Astrocyte (in vitro differentiated cells and primary cell): ENCODE data around the gene HRCT1. TPM values are rescaled to one million over a fixed set of nuclear protein-coding genes. Genes with fewer than 3 reads are reported as not detected.
A peak's percentile ranks its signal among the peaks of the same experiment; 100 is the strongest.

Experiments
- DNase-seq: peaks from one replicate; pipeline ENCODE4 v3.0.0-alpha.2; 2010; ENCODE audit warnings: low read depth
- FAIRE-seq: peaks from 2 replicates; lab custom pipeline; 2011; peaks lifted over from hg19 to GRCh38; lab: Jason Lieb, UNC
- H2AFZ ChIP-seq: 2 replicates; pipeline ENCODE4 v1.6.0; 2012; ENCODE audit warnings: low read depth, low read length, inconsistent platforms
- H3K27ac ChIP-seq: 2 replicates; pipeline ENCODE4 v1.5.1; 2011; ENCODE audit warnings: low read depth, low read length, inconsistent platforms
- H3K27me3 ChIP-seq: 2 replicates; pipeline ENCODE4 v1.6.0; 2011; ENCODE audit warnings: low read length, inconsistent platforms; ENCODE audit not compliant: insufficient read depth
- H3K36me3 ChIP-seq: 2 replicates; pipeline ENCODE4 v1.5.1; 2011; ENCODE audit warnings: low read length, inconsistent platforms; ENCODE audit not compliant: insufficient read depth
- H3K4me1 ChIP-seq: 2 replicates; pipeline ENCODE4 v1.5.1; 2011; ENCODE audit warnings: low read length, inconsistent platforms; ENCODE audit not compliant: insufficient read depth
- H3K4me2 ChIP-seq: 2 replicates; pipeline ENCODE4 v1.6.0; 2012; ENCODE audit warnings: low read length, inconsistent platforms
- H3K4me3 ChIP-seq: 2 replicates; pipeline ENCODE4 v1.5.1; 2011; ENCODE audit warnings: low read depth, mild to moderate bottlenecking, low read length, inconsistent platforms; ENCODE audit not compliant: insufficient read depth
- H3K79me2 ChIP-seq: 2 replicates; pipeline ENCODE4 v1.6.0; 2012; ENCODE audit warnings: mild to moderate bottlenecking, low read length, inconsistent platforms; ENCODE audit not compliant: insufficient read depth
- H3K9ac ChIP-seq: 2 replicates; pipeline ENCODE4 v1.6.0; 2012; ENCODE audit warnings: mild to moderate bottlenecking, low read length, inconsistent platforms
- H3K9me3 ChIP-seq: 2 replicates; pipeline ENCODE4 v1.5.1; 2012; ENCODE audit warnings: low read depth, mild to moderate bottlenecking, low read length, inconsistent platforms; ENCODE audit not compliant: insufficient read depth
- H4K20me1 ChIP-seq: 2 replicates; pipeline ENCODE4 v1.6.0; 2012; ENCODE audit warnings: low read length, inconsistent platforms; ENCODE audit not compliant: insufficient read depth
- H3K27ac Mint-ChIP-seq: one replicate; pipeline ENCODE4 v1.8.0; 2021; ENCODE audit warnings: mild to moderate bottlenecking, mixed read lengths; ENCODE audit not compliant: unreplicated experiment
- H3K27me3 Mint-ChIP-seq: one replicate; pipeline ENCODE4 v1.8.0; 2021; ENCODE audit warnings: low read depth, mixed read lengths; ENCODE audit not compliant: unreplicated experiment
- H3K36me3 Mint-ChIP-seq: one replicate; pipeline ENCODE4 v1.8.0; 2021; ENCODE audit warnings: low read depth, mixed read lengths; ENCODE audit not compliant: unreplicated experiment
- H3K4me1 Mint-ChIP-seq: one replicate; pipeline ENCODE4 v1.8.0; 2021; ENCODE audit warnings: low read depth, mixed read lengths; ENCODE audit not compliant: unreplicated experiment
- H3K4me3 Mint-ChIP-seq: one replicate; pipeline ENCODE4 v1.8.0; 2021; ENCODE audit warnings: mild to moderate bottlenecking, moderate library complexity, mixed read lengths; ENCODE audit not compliant: unreplicated experiment
- H3K9me3 Mint-ChIP-seq: one replicate; pipeline ENCODE4 v1.8.0; 2021; ENCODE audit warnings: mild to moderate bottlenecking, mixed read lengths; ENCODE audit not compliant: unreplicated experiment
- CTCF ChIP-seq: IDR thresholded peaks from 2 replicates; pipeline ENCODE4 v1.5.1; 2011; ENCODE audit warnings: low read depth, mild to moderate bottlenecking, inconsistent platforms, low read length, moderate library complexity; ENCODE audit not compliant: insufficient read depth
- EZH2 ChIP-seq: IDR thresholded peaks from 2 replicates; pipeline ENCODE4 v1.6.1; 2012; ENCODE audit warnings: mild to moderate bottlenecking, low read length, inconsistent platforms; ENCODE audit not compliant: insufficient read depth
- total RNA-seq: library from RNA; stranded (reverse); gene quantifications from 2 replicates; pipeline ENCODE4 v1.2.1, GENCODE V29; 2021

Gene HRCT1
- total RNA-seq, 1 donor from 2014 or later, result 0.39 TPM

GRCh38 chr9:35938474-35939356 is 32.7 kb downstream of the HRCT1 start:
- Histone ChIP-seq H3K4me1 (peaks cover 22% of the 10 kb centered on the region), H3K27me3 (no peaks in the 10 kb centered on the region), H3K79me2 (no peaks in the 10 kb centered on the region), H3K9ac (no peak overlapping the region), H4K20me1 (no peaks in the 10 kb centered on the region), H3K4me2 (no peak overlapping the region), H3K4me3 (no peak overlapping the region), H3K9me3 (no peaks in the 10 kb centered on the region), H2AFZ (no peak overlapping the region), H3K27ac (no peak overlapping the region), H3K36me3 (no peaks in the 10 kb centered on the region)
- H3K9me3 Mint-ChIP-seq, result peaks cover under 1% of the 10 kb centered on the region
- DNase-seq, result no peak
- no peak overlapping the region for H3K4me3 Mint-ChIP-seq
- TF ChIP-seq EZH2, result no peak
- TF ChIP-seq CTCF, result no peak
- FAIRE-seq, result peak; percentile 76
- H3K27ac Mint-ChIP-seq, result no peak overlapping the region
- no peaks in the 10 kb centered on the region for H3K36me3 Mint-ChIP-seq
- peaks cover 20% of the 10 kb centered on the region for H3K4me1 Mint-ChIP-seq
- H3K27me3 Mint-ChIP-seq, result peaks cover 2% of the 10 kb centered on the region

- H3K79me2 ChIP-seq, result no peaks in the 10 kb centered on the region
- no peaks in the 10 kb centered on the region for H3K36me3 ChIP-seq
- no peak for DNase-seq
- H3K4me3 ChIP-seq, result no peak overlapping the region
- no peak for FAIRE-seq
- H3K9me3 ChIP-seq, result no peaks in the 10 kb centered on the region
- peaks cover 3% of the 10 kb centered on the region for H3K9me3 Mint-ChIP-seq
- H3K4me1 Mint-ChIP-seq, result peaks cover 20% of the 10 kb centered on the region
- no peaks in the 10 kb centered on the region for H4K20me1 ChIP-seq
- H3K4me2 ChIP-seq, result no peak overlapping the region
- no peak overlapping the region for H3K27ac ChIP-seq
- H3K36me3 Mint-ChIP-seq, result no peaks in the 10 kb centered on the region
- H3K4me1 ChIP-seq, result peaks cover 22% of the 10 kb centered on the region
- no peak overlapping the region for H3K4me3 Mint-ChIP-seq
- no peak overlapping the region for H2AFZ ChIP-seq
- H3K9ac ChIP-seq, result no peak overlapping the region
- no peak overlapping the region for H3K27ac Mint-ChIP-seq
- peaks cover 9% of the 10 kb centered on the region for H3K27me3 Mint-ChIP-seq
- no peaks in the 10 kb centered on the region for H3K27me3 ChIP-seq
- TF ChIP-seq EZH2 (no peak), CTCF (no peak)
Measured at GRCh38 chr9:35939679-35940250, 33.8 kb downstream of the HRCT1 start.
